MM.1S (cell line): ENCODE measurements around the gene APBB3.

Experiments
- DNase-seq: peaks from one replicate; pipeline ENCODE4 v3.0.0-alpha.2; 2015
- H2AFZ ChIP-seq: fragments of 300-600 bp; sonication (generic); 2 replicates; pipeline ENCODE4 v1.6.0; 2016; ENCODE audit warnings: antibody characterized with exemption, low read length
- H3F3A ChIP-seq: fragments of 300-600 bp; sonication (generic); 2 replicates; pipeline ENCODE4 v1.6.1; 2016; ENCODE audit warnings: mild to moderate bottlenecking, antibody characterized with exemption, low read length, moderate library complexity, mixed read lengths; ENCODE audit not compliant: insufficient read depth
- H3K27ac ChIP-seq: fragments of 300-600 bp; sonication (generic); 2 replicates; pipeline ENCODE4 v1.5.1; 2016; ENCODE audit warnings: mild to moderate bottlenecking, low read length
- H3K27me3 ChIP-seq: fragments of 300-600 bp; sonication (generic); replicated peaks from 2 replicates; pipeline ENCODE4 v1.6.0; 2016; ENCODE audit warnings: low read length; ENCODE audit not compliant: insufficient read depth
- H3K36me3 ChIP-seq: fragments of 300-600 bp; sonication (generic); replicated peaks from 2 replicates; pipeline ENCODE4 v1.6.1; 2016; ENCODE audit warnings: mild to moderate bottlenecking, low read length, mixed read lengths; ENCODE audit not compliant: insufficient read depth
- H3K4me1 ChIP-seq: fragments of 300-600 bp; sonication (generic); 2 replicates; pipeline ENCODE4 v1.6.1; 2016; ENCODE audit warnings: low read length, mixed read lengths
- H3K4me2 ChIP-seq: fragments of 300-600 bp; sonication (generic); 2 replicates; pipeline ENCODE4 v1.6.0; 2016; ENCODE audit warnings: low read depth, low read length
- H3K4me3 ChIP-seq: fragments of 300-600 bp; sonication (generic); 2 replicates; pipeline ENCODE4 v1.5.1; 2016; ENCODE audit warnings: low read length, mixed read lengths
- H3K79me2 ChIP-seq: fragments of 300-600 bp; sonication (generic); 2 replicates; pipeline ENCODE4 v1.6.1; 2016; ENCODE audit warnings: mixed run types, low read length, mixed read lengths
- H3K9ac ChIP-seq: fragments of 300-600 bp; sonication (generic); 2 replicates; pipeline ENCODE4 v1.6.1; 2016; ENCODE audit warnings: low read length, mixed read lengths
- H3K9me2 ChIP-seq: fragments of 300-600 bp; sonication (generic); replicated peaks from 2 replicates; pipeline ENCODE4 v1.6.1; 2016; ENCODE audit warnings: mild to moderate bottlenecking, low read length, mixed read lengths; ENCODE audit not compliant: insufficient read depth
- H3K9me3 ChIP-seq: fragments of 300-600 bp; sonication (generic); replicated peaks from 2 replicates; pipeline ENCODE4 v1.6.1; 2016; ENCODE audit warnings: mild to moderate bottlenecking, low read length, mixed read lengths; ENCODE audit not compliant: insufficient read depth
- H4K20me1 ChIP-seq: fragments of 300-600 bp; sonication (generic); 2 replicates; pipeline ENCODE4 v1.6.1; 2016; ENCODE audit warnings: mild to moderate bottlenecking, low read length, moderate library complexity, mixed read lengths; ENCODE audit not compliant: insufficient read depth
- EZH2 ChIP-seq: fragments of 300-600 bp; sonication (generic); optimal IDR thresholded peaks from 2 replicates; pipeline ENCODE3; 2017; ENCODE audit warnings: low read depth, mild to moderate bottlenecking, antibody characterized with exemption, low read length, mixed read lengths
- EZH2phosphoT487 ChIP-seq: fragments of 300-600 bp; sonication (generic); IDR thresholded peaks from 2 replicates; pipeline ENCODE4 v1.6.1; 2018; ENCODE audit warnings: antibody characterized with exemption, low read length
- TF ChIP-seq, protein P1 (sequence below): fragments of 300-600 bp; sonication (generic); IDR thresholded peaks from 2 replicates; pipeline ENCODE4 v1.5.1; 2016; ENCODE audit warnings: antibody characterized with exemption, low read length, mixed read lengths

APBB3 gene

DNA sequence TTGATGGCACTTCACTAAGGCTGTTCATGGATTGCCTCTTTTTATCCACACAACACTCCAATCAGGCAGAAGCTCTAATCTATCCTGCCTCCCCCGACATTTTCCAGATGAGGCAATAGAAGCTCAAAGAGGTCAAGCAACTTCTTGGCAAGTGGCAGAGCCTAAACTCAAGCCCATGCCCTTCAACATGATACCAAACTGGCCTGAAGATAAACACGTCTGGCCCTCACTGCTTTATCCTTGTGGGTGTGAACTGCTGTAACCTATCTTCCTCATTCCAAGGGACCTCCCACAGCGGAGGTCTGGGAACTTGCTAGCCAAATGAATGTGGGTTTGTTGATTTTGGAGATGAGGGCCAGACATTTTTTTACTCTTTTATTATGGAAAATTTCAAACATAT, 9.8 kb upstream of the APBB3 start:
- no peak overlapping the region for H3K4me3 ChIP-seq
- no peak overlapping the region for H3K27ac ChIP-seq
- no peak for DNase-seq
- H3K9me3 ChIP-seq = no peaks in the 10 kb centered on the region
- H3K4me1 ChIP-seq = peaks cover 12% of the 10 kb centered on the region
- TF ChIP-seq, protein P1, sequence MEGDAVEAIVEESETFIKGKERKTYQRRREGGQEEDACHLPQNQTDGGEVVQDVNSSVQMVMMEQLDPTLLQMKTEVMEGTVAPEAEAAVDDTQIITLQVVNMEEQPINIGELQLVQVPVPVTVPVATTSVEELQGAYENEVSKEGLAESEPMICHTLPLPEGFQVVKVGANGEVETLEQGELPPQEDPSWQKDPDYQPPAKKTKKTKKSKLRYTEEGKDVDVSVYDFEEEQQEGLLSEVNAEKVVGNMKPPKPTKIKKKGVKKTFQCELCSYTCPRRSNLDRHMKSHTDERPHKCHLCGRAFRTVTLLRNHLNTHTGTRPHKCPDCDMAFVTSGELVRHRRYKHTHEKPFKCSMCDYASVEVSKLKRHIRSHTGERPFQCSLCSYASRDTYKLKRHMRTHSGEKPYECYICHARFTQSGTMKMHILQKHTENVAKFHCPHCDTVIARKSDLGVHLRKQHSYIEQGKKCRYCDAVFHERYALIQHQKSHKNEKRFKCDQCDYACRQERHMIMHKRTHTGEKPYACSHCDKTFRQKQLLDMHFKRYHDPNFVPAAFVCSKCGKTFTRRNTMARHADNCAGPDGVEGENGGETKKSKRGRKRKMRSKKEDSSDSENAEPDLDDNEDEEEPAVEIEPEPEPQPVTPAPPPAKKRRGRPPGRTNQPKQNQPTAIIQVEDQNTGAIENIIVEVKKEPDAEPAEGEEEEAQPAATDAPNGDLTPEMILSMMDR = no peak
- TF ChIP-seq EZH2phosphoT487 (no peak), EZH2 (no peak)
- H3K9me2 ChIP-seq = no peaks in the 10 kb centered on the region
- H3K27me3 ChIP-seq = no peaks in the 10 kb centered on the region
- H3K79me2 ChIP-seq = 0 out of 2 replicates have a peak, but pooled peaks cover 6% of the 10 kb centered on the region
- no peaks in the 10 kb centered on the region for H3K36me3 ChIP-seq
- no peak overlapping the region for H2AFZ ChIP-seq
- peaks cover 8% of the 10 kb centered on the region for H3F3A ChIP-seq
- H3K4me2 ChIP-seq = no peak overlapping the region
- no peak overlapping the region for H3K9ac ChIP-seq
- no peaks in the 10 kb centered on the region for H4K20me1 ChIP-seq

DNA sequence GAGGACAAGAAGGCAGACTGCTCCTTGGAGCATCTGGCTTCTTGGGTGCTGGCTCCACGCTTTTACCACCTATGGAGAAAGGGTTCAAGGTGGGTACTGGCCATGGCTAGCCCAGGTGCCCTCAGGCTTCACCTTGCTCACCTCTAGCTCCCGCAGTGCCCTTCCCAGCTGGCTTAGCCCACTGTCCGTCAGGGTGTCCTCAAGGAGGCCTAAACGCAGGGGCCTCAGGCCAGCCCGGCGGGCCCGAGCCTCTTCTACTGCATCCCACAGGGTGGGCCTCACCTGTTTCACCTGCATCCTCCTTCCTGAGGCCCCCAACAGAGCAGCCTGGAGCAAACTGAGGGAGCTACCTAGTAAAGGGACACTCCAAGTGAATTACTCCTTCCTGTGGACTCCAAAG, 9.3 kb upstream of the APBB3 start:
- Histone ChIP-seq H2AFZ (no peak overlapping the region), H3K4me2 (no peak overlapping the region), H3K79me2 (0 out of 2 replicates have a peak, but pooled peaks cover 7% of the 10 kb centered on the region), H3K27ac (no peak overlapping the region), H3K36me3 (no peaks in the 10 kb centered on the region), H3K4me3 (no peak overlapping the region), H4K20me1 (no peaks in the 10 kb centered on the region), H3K9ac (no peak overlapping the region), H3K4me1 (peaks cover 16% of the 10 kb centered on the region), H3K9me3 (no peaks in the 10 kb centered on the region), H3K9me2 (no peaks in the 10 kb centered on the region), H3K27me3 (no peaks in the 10 kb centered on the region), H3F3A (peaks cover 13% of the 10 kb centered on the region)
- TF ChIP-seq, protein P1 = no peak
- no peak for TF ChIP-seq EZH2
- no peak for TF ChIP-seq EZH2phosphoT487
- no peak for DNase-seq

DNA sequence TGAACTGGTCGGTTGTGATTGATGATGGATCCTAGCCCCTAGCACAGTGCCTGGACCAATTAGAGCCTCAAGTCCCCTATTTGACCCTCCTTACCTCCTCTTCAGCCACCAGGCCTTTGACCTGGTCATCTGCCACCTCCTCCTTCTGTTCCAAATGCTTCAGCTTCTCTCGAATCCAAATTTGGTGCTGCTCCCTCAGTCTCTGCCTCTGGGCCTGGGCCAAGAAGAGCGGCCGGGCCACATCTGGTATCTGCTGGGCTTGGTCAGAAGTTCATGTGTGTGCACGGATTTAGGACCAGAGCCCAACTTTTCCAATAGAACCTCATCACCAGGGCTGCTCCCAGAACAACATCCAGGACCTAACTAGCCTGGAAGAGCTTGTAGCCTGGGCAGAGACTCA, 6.7 kb upstream of the APBB3 start:
- Histone ChIP-seq H3K4me1 (peaks cover 30% of the 10 kb centered on the region), H2AFZ (no peak overlapping the region), H3K27me3 (no peaks in the 10 kb centered on the region), H3K36me3 (no peaks in the 10 kb centered on the region), H3F3A (peaks cover 18% of the 10 kb centered on the region), H3K9ac (no peak overlapping the region), H3K79me2 (peaks cover 30% of the 10 kb centered on the region), H3K9me2 (no peaks in the 10 kb centered on the region), H3K4me2 (no peak overlapping the region), H3K9me3 (no peaks in the 10 kb centered on the region), H3K4me3 (no peak overlapping the region), H4K20me1 (no peaks in the 10 kb centered on the region), H3K27ac (no peak overlapping the region)
- TF ChIP-seq EZH2 = no peak
- TF ChIP-seq EZH2phosphoT487 = no peak
- TF ChIP-seq, protein P1 = no peak
- no peak for DNase-seq
